Measurements from ENCODE around the gene SMIM33. TPM values are rescaled to one million over a fixed set of nuclear protein-coding genes. Genes with fewer than 3 reads are reported as not detected.
"Not testable (repeated sequence)": the region's sequence is repeated elsewhere in the genome, so short reads cannot be mapped to it uniquely, and the experiment has no call there.

SMIM33 gene
- not detected for polyA plus RNA-seq

- Mint-ChIP-seq H3K27me3 (peaks cover 8% of the 10 kb centered on the region), H3K27ac (peak within 1 kb of the TSS in 1 of 3 donors; percentile 71), H3K4me3 (peak within 1 kb of the TSS in 3 of 4 donors; percentile 25 to 90 (median 88)), H3K36me3 (peaks cover 6% of the 10 kb centered on the region), H3K9me3 (peaks cover 0 to 2% (median 0%) of the 10 kb centered on the region in 3 donors), H3K4me1 (peaks cover 0 to 11% (median 9%) of the 10 kb centered on the region in 3 donors)
Measured at GRCh38 chr5:139470821-139471300, at the start of gene SMIM33. Gene SMIM33, plus strand, starts transcription at chr5:139471004. Its CDS starts 118 bp downstream, at chr5:139471122.

DNA sequence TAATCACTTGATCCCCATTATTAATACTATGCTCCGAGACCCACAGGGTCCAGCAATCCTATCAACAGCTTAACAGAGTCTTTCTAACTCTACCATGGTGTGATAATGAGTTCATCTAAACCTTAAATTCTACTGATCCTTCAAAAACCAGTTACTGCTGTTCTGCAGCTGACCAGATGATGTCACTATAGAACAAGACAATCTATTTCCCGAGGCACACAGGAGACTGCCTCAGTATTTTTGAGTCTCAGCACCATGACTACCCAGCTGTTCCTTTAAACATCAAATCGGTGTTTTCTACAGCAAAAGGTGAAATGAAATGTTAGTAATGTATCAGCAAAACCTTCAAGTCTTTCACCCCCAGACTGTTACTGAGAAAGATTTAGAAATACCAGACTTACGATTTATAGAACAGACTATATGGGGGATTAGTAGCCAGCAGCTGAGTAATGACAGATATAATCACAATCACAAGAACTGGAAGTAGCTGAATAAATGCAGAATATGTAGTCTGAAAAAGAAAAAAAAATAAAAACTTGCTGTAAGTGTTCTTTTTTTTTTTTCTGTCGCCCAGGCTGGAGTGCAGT lies 48.4 kb upstream of the SMIM33 start:
- Mint-ChIP-seq H3K36me3 (peaks cover 9% of the 10 kb centered on the region), H3K4me3 (no peak overlapping the region), H3K9me3 (no peaks in the 10 kb centered on the region), H3K27me3 (no peaks in the 10 kb centered on the region), H3K4me1 (peaks cover 3 to 4% (median 3%) of the 10 kb centered on the region in 3 donors), H3K27ac (no peak overlapping the region)

- Mint-ChIP-seq H3K36me3 (peaks cover 9% of the 10 kb centered on the region), H3K27ac (no peak overlapping the region), H3K9me3 (no peaks in the 10 kb centered on the region), H3K27me3 (no peaks in the 10 kb centered on the region), H3K4me1 (peaks cover 3 to 4% (median 3%) of the 10 kb centered on the region in 3 donors), H3K4me3 (no peak overlapping the region)
Measured at GRCh38 chr5:139425497-139425896, 45.3 kb upstream of the SMIM33 start.

- H3K4me3 Mint-ChIP-seq, result no peak overlapping the region
- no peak overlapping the region for H3K27ac Mint-ChIP-seq
- no peaks in the 10 kb centered on the region for H3K9me3 Mint-ChIP-seq
Measured at GRCh38 chr5:139426203-139426885, 44.5 kb upstream of the SMIM33 start.

GRCh38 chr5:139430015-139430414 lies 40.8 kb upstream of the SMIM33 start:
- H3K9me3 Mint-ChIP-seq, result no peaks in the 10 kb centered on the region
- peaks cover 6% of the 10 kb centered on the region for H3K36me3 Mint-ChIP-seq
- H3K27ac Mint-ChIP-seq, result no peak overlapping the region
- no peaks in the 10 kb centered on the region for H3K4me1 Mint-ChIP-seq
- no peak overlapping the region for H3K4me3 Mint-ChIP-seq
- no peaks in the 10 kb centered on the region for H3K27me3 Mint-ChIP-seq

More at GRCh38 chr5:139426203-139426885, 44.5 kb upstream of the SMIM33 start:
- Mint-ChIP-seq H3K27me3 (no peaks in the 10 kb centered on the region), H3K36me3 (peaks cover 9% of the 10 kb centered on the region), H3K4me1 (peaks cover 3 to 4% (median 3%) of the 10 kb centered on the region in 3 donors)

GRCh38 chr5:139431706-139432105 lies 39.1 kb upstream of the SMIM33 start:
- Mint-ChIP-seq H3K27me3 (no peaks in the 10 kb centered on the region), H3K36me3 (peaks cover 6% of the 10 kb centered on the region), H3K9me3 (no peaks in the 10 kb centered on the region), H3K27ac (no peak overlapping the region), H3K4me1 (no peaks in the 10 kb centered on the region), H3K4me3 (no peak overlapping the region)

- Mint-ChIP-seq H3K36me3 (no peaks in the 10 kb centered on the region), H3K27me3 (no peaks in the 10 kb centered on the region)
Measured at GRCh38 chr5:139435676-139436075, 35.1 kb upstream of the SMIM33 start.

GRCh38 chr5:139438707-139439012 lies 32.1 kb upstream of the SMIM33 start:
- Mint-ChIP-seq H3K4me1 (peaks cover 14 to 16% (median 15%) of the 10 kb centered on the region in 3 donors), H3K9me3 (no peaks in the 10 kb centered on the region), H3K27ac (peak overlapping the region; percentile 88 to 100 (median 99)), H3K36me3 (no peaks in the 10 kb centered on the region), H3K4me3 (peak overlapping the region; percentile 90 to 100 (median 98)), H3K27me3 (no peaks in the 10 kb centered on the region)

More at GRCh38 chr5:139435676-139436075, 35.1 kb upstream of the SMIM33 start:
- Mint-ChIP-seq H3K27ac (peak overlapping the region in 1 of 3 donors; percentile 57), H3K4me1 (peaks cover 5 to 13% (median 10%) of the 10 kb centered on the region in 3 donors), H3K9me3 (no peaks in the 10 kb centered on the region), H3K4me3 (no peak overlapping the region)

GRCh38 chr5:139439013-139439903 lies 31.5 kb upstream of the SMIM33 start, which contains the start of gene DNAJC18:
Gene DNAJC18, minus strand, starts transcription at chr5:139439525. Its CDS starts 80 bp downstream, at chr5:139439445.
- Mint-ChIP-seq H3K4me1 (peaks cover 15 to 17% (median 16%) of the 10 kb centered on the region in 3 donors), H3K27me3 (no peaks in the 10 kb centered on the region), H3K9me3 (no peaks in the 10 kb centered on the region), H3K36me3 (no peaks in the 10 kb centered on the region), H3K27ac (peak within 1 kb of the TSS; percentile 88 to 100 (median 99)), H3K4me3 (peak within 1 kb of the TSS; percentile 90 to 100 (median 98))

GRCh38 chr5:139440416-139440815 lies 30.4 kb upstream of the SMIM33 start:
- peak overlapping the region in 1 of 3 donors; percentile 61 for H3K27ac Mint-ChIP-seq
- H3K9me3 Mint-ChIP-seq, H3K27me3 Mint-ChIP-seq, H3K36me3 Mint-ChIP-seq: not testable (repeated sequence)
- peak overlapping the region in 3 of 4 donors; percentile 12 to 99 (median 90) for H3K4me3 Mint-ChIP-seq
- peaks cover 16 to 17% (median 17%) of the 10 kb centered on the region in 3 donors for H3K4me1 Mint-ChIP-seq

DNA sequence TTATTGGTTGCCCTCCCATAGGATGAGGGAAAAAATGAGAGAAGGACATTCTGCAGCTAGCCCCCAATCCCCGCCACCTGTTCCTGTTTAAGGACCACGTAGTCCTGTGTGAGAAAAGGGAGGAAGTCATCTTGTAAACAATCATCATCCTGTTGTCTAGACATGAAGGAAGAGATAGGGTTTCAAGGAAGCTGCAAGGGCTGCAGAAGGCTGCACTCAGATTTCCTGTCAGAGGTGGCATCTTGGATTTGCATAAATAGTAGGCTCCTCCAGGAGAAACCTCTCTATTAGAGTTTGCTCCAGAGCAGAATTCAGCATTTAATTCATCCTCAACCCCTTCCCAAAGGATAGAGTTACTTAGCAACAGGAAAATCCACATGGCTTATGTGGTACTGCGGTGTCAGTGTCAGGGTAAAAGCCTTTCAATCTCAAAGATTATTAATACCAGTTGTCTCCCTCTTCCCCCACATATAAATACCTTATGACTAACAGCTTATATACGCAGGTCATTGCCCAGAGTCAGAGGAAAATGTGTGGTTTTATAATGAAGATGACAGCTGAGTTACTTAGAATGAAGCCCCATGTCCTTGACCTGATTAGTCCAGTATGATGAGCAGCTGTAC lies 26.9 kb upstream of the SMIM33 start:
- Mint-ChIP-seq H3K9me3 (peaks cover 0 to 1% (median 0%) of the 10 kb centered on the region in 3 donors), H3K27ac (peak overlapping the region; percentile 31 to 85 (median 36)), H3K36me3 (no peaks in the 10 kb centered on the region), H3K4me1 (peaks cover 9 to 21% (median 14%) of the 10 kb centered on the region in 3 donors), H3K4me3 (peak overlapping the region in 1 of 4 donors; percentile 16), H3K27me3 (no peaks in the 10 kb centered on the region)

- H3K9me3 Mint-ChIP-seq, result peaks cover 0 to 1% (median 0%) of the 10 kb centered on the region in 3 donors
- H3K27me3 Mint-ChIP-seq, result no peaks in the 10 kb centered on the region
- H3K27ac Mint-ChIP-seq, result no peak overlapping the region
- peak overlapping the region in 1 of 4 donors; percentile 22 for H3K4me3 Mint-ChIP-seq
- H3K4me1 Mint-ChIP-seq, result peaks cover 4 to 15% (median 9%) of the 10 kb centered on the region in 3 donors
- H3K36me3 Mint-ChIP-seq, result no peaks in the 10 kb centered on the region
Measured at GRCh38 chr5:139445325-139446170, 25.3 kb upstream of the SMIM33 start.

GRCh38 chr5:139446956-139447779 lies 23.6 kb upstream of the SMIM33 start:
- H3K27ac Mint-ChIP-seq, result peak overlapping the region in 1 of 3 donors; percentile 13
- H3K9me3 Mint-ChIP-seq, result peaks cover 0 to 1% (median 0%) of the 10 kb centered on the region in 3 donors
- peaks cover 4 to 11% (median 9%) of the 10 kb centered on the region in 3 donors for H3K4me1 Mint-ChIP-seq
- no peaks in the 10 kb centered on the region for H3K36me3 Mint-ChIP-seq
- no peaks in the 10 kb centered on the region for H3K27me3 Mint-ChIP-seq
- H3K4me3 Mint-ChIP-seq, result peak overlapping the region in 1 of 4 donors; percentile 41
